GM18873 (cell line): Measurements from ENCODE around the gene FAR1.
"Not testable (repeated sequence)": the region's sequence is repeated elsewhere in the genome, so short reads cannot be mapped to it uniquely, and the experiment has no call there.

ENCODE experiments used
- ATAC-seq: cut with Tn5 transposase; IDR thresholded peaks from one replicate; pipeline ENCODE4 v1.9.1; 2021; ENCODE audit warnings: mild to moderate bottlenecking, moderate library complexity, moderate number of reproducible peaks; ENCODE audit not compliant: unreplicated experiment, low FRiP score

Gene FAR1

GRCh38 chr11:13668102-13668956, at the start of gene FAR1:
Gene FAR1 (plus strand): TSS chr11:13668668. CDS start chr11:13694766, 26,098 bp downstream.
- ATAC-seq: peak; percentile 92

- no peak for ATAC-seq
These were observed 48.4 kb upstream of the FAR1 start for GRCh38 chr11:13620063-13620462.

- not testable (repeated sequence) for ATAC-seq
These were observed 41.6 kb upstream of the FAR1 start for GRCh38 chr11:13626818-13627217.

DNA sequence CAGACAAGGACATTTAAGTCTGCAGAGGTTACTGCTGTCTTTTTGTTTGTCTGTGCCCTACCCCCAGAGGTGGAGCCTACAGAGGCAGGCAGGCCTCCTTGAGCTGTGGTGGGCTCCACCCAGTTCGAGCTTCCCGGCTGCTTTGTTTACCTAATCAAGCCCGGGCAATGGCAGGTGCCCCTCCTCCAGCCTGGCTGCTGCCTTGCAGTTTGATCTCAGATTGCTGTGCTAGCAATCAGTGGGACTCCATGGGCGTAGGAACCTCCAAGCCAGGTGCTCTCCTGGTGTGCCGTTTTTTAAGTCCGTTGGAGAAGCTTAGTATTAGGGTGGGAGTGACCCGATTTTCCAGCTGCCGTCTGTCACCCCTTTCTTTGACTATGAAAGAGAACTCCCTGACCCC, 39.8 kb upstream of the FAR1 start:
- not testable (repeated sequence) for ATAC-seq

- ATAC-seq: no peak
These were observed 38.7 kb upstream of the FAR1 start for GRCh38 chr11:13629779-13630178.

DNA sequence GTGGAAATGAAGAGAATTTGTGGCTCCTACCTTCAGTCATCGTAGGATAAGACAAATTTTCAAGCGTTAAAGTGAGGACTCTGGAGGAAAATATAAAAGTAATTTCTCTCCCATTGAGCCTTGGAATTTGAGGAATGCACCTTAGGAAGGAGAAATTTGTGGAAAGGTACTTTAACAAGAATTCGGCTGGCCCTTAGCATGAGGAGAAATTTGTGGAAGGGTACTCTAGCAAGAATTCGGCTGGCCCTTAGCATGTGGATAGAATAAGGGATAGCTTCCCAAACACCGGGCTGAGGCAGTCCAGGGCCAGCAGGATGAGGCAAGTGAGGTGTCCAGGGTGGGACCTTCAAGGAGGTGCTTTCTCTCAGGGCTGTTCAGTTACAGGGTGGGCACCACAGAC, 33.2 kb upstream of the FAR1 start:
- no peak for ATAC-seq

DNA sequence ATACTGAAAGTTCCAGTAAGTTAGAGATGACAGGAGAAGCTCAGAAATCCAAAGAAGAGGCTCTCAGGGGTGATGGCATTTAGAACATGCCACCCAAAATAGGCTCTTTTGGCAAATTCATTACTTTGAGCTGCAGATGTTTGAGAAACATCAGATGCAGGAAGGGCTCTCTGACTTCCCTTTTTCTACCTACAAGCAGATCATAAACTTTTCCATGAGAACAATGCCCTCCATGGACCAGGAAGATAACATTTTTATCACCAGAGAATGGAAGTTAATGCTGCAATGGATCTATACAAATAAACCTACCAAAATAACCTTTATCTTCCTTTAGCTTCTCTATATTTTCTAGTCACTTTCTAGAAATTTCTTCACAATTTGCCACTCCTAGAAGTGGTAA, 32.7 kb upstream of the FAR1 start:
- ATAC-seq: no peak

GRCh38 chr11:13637125-13638069, 31.1 kb upstream of the FAR1 start:
- ATAC-seq: no peak

DNA sequence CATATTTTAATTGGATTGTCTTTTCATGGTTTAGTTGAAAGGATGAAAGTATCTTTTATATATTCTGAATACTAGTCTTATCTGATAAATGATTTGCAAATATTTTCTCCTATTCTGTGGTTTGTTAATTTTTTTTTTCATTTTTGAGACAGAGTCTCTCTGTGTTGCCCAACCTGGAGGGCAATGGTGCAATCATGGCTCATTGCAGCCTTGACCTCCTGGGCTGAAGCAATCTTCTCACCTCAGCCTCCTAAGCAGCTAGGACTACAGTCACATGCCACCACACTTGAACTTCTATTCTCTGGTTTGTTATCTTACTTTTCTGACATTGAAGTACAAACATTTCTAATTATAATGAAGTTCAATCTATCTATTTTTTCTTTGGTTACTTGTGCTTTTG, 30.0 kb upstream of the FAR1 start:
- ATAC-seq: no peak

- no peak for ATAC-seq
These were observed 23.3 kb upstream of the FAR1 start for GRCh38 chr11:13644997-13645687.

DNA sequence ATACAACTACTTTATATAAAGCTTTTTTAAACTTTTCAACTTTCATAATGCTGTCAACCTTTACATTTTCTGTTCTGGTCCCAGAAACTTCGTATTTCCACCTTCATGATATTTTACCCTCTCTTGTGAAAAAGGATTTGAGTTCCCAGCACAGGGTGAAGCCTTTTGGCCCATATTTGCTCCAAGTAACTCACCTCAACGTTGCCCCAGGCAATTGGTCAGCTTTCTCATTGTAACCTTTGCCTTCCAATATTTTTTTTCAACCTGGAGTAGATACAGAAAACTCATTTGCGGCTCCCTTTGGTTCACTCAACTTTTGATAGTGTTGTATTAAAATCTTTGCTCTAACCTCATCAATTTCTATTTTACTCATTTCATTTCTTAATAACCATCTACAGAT, 21.1 kb upstream of the FAR1 start:
- ATAC-seq: no peak

- no peak for ATAC-seq
These were observed 18.8 kb upstream of the FAR1 start for GRCh38 chr11:13649619-13650018.

- ATAC-seq: not testable (repeated sequence)
These were observed 17.0 kb upstream of the FAR1 start for GRCh38 chr11:13651515-13651914.

DNA sequence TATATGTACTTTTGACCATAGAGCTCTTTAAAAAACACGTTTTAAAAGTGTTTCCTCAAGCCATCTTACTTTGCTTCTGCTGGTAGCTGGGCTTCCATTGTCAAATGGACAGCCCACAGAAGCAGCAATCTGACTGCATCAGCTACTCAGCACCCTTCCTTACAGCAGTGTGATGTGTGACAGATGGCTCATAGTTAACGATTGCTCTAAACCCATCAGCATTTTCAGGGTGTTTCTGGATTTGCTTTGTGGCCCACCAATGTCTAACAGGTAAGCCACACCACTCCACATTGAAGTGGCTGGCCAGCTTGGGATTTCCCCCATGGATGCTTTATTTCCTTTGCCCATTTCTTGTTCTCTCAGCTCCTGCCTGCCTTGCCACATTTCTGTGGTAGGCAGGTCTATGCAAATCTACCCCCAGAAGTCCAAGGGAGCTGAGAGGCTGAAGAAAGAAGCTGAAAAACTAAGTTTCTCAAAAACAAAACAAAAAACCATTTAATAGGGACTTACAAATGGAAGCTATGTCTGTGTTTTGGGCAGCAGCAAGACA, 7.3 kb upstream of the FAR1 start:
- ATAC-seq: no peak

- no peak for ATAC-seq
These were observed 4.8 kb upstream of the FAR1 start for GRCh38 chr11:13663631-13664071.

DNA sequence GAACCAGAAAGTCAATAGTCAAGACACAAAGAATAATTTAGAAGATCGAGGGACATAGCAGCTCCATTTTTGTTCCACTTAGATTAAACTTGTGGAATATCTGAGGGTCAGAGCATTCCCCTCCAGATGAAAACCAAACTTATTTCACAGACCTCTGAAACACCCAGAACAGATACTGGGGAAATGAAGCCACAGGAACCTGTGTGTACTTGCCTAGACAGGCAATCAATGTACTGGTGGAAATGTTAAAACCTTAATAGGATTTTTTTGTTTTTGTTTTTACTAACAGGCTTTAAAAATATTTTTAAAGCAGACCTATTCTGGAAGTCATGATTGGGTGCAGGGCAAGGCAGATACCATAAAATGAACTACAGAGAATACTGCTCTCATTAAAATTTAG, 4.1 kb upstream of the FAR1 start:
- ATAC-seq: no peak

- no peak for ATAC-seq
These were observed 1.8 kb upstream of the FAR1 start for GRCh38 chr11:13666708-13667107.

DNA sequence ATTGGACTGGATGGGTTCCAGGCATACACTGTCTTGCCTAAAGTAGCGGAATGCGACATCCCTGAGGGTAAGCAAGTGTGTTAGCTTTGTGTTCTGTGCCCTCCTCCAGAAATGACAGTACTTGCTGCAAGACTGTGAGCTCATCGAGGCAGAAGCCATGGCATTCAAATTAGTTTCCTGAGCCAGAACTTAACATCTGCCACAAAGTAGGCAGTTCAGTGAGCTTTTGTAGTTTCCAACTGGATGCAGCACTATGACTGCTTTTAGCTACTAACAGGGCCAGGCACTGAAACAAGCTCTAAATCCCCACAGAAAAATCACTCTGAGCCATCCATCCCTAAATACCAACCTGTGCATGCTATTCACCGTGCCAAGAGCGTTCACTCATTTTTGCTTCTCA, 1.2 kb upstream of the FAR1 start:
- no peak for ATAC-seq

GRCh38 chr11:13667795-13668101, 720 bp upstream of the FAR1 start:
- ATAC-seq: no peak

DNA sequence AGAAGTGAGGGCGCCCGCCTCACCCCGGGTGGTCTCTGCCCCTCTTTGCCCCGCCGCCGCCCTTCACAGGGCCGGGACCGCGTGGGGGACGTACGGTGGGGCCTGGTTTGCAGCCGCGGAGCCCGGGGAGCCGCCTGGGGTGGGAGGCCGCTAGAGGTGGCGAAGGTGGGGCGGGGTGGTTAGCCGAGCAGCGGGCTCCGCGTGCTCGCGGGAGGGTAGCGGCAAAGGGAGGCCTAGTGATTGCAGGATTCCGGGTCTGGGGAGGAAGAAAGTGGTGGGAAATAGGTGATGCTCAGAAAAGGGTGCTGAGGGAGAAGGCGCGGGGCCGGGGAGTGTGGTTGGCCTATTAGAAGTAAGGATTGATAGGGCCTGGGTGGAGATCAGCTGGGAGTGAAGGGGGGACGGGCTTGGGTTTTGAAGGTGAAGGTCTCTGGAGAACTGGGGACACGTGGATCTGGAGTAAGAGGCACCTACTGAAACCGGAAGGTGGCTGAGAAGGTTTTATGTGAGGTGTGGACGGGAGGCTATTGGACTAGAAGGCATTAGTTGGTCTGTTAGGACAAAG, 571 bp downstream of the FAR1 start:
- no peak for ATAC-seq
